HL-60 (cell line): ENCODE results near the gene YIF1B.

ENCODE experiments used
- SPI1 ChIP-seq: IDR thresholded peaks from 2 replicates; pipeline ENCODE4 v1.6.1; 2012; ENCODE audit warnings: low read depth, mild to moderate bottlenecking, borderline replicate concordance
- TF ChIP-seq, protein P1 (sequence below): IDR thresholded peaks from one replicate; pipeline ENCODE4 v1.5.1; 2011; ENCODE audit warnings: low read length, control low read depth, inconsistent platforms; ENCODE audit not compliant: insufficient read depth

DNA sequence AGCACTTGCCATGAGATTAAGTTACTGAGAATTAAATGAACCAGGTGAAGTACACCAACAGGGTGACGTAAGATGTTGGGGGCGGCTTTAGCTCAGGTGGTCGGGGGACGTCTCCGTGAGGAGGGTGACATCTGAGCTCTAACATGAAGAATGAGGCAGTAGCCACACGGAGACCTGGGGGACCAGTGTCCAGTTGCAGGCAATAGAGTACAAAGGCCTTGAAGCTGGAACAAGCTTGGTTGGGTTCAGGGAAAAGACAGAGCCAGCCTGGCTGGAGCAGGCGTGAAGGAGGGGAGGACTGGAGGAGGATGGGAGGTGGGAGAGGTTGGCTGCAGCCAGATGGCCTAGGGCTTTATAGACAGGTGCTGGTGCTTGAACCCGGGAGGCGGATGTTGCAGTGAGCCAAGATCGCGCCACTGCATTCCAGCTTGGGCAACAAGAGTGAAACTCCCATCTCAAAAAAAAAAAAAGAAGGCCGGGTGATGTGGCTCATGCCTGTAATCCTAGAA, 49.8 kb downstream of the YIF1B start:
- TF ChIP-seq, protein P1, sequence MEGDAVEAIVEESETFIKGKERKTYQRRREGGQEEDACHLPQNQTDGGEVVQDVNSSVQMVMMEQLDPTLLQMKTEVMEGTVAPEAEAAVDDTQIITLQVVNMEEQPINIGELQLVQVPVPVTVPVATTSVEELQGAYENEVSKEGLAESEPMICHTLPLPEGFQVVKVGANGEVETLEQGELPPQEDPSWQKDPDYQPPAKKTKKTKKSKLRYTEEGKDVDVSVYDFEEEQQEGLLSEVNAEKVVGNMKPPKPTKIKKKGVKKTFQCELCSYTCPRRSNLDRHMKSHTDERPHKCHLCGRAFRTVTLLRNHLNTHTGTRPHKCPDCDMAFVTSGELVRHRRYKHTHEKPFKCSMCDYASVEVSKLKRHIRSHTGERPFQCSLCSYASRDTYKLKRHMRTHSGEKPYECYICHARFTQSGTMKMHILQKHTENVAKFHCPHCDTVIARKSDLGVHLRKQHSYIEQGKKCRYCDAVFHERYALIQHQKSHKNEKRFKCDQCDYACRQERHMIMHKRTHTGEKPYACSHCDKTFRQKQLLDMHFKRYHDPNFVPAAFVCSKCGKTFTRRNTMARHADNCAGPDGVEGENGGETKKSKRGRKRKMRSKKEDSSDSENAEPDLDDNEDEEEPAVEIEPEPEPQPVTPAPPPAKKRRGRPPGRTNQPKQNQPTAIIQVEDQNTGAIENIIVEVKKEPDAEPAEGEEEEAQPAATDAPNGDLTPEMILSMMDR = no peak
- no peak for TF ChIP-seq SPI1
